CD4-positive, alpha-beta T cell (primary cell): ENCODE data around the gene METTL22. TPM values are rescaled to one million over a fixed set of nuclear protein-coding genes. Genes with fewer than 3 reads are reported as not detected.

Experiments
- ATAC-seq: fragments of 200-7000 bp; cut with Tn5 transposase; one replicate; pipeline ENCODE4 v1.10.0; 2022; ENCODE audit warnings: mild to moderate bottlenecking; ENCODE audit not compliant: poor library complexity
- CTCF ChIA-PET: fragments of 350-600 bp; sonication (Branson Sonifier 250); formaldehyde crosslinking; loops from one replicate; lab custom pipeline; 2021; ENCODE audit warnings: antibody characterized with exemption, inconsistent platforms; lab: Charles Lee
- POLR2A ChIA-PET: fragments of 350-600 bp; sonication (Branson Sonifier 250); formaldehyde crosslinking; loops from one replicate; lab custom pipeline; 2021; ENCODE audit warnings: antibody characterized with exemption, inconsistent platforms; lab: Charles Lee
- DNase-seq, 14 experiments: peaks; one replicate each; pipeline ENCODE4 v3.0.0-alpha.2; 2013 to 2020; ENCODE audit warnings: mixed read lengths in 2 of 14
- H3K27ac ChIP-seq, 2 donors: one replicate each; pipeline versions ENCODE4 v1.5.1 to v1.7.0; 2013; ENCODE audit warnings: low read length in 2 of 2, low read depth in 1 of 2, mild to moderate bottlenecking in 1 of 2
- H3K27me3 ChIP-seq, 2 experiments: 1 replicate in 1 of 2; 2 replicates in 1 of 2; pipeline versions ENCODE4 v1.6.1 to v1.7.0; 2013; ENCODE audit warnings: low read length in 2 of 2, control low read depth in 1 of 2, mild to moderate bottlenecking in 1 of 2, moderate library complexity in 1 of 2; ENCODE audit not compliant: insufficient read depth in 2 of 2, control insufficient read depth in 1 of 2
- H3K36me3 ChIP-seq: one replicate; pipeline ENCODE4 v1.6.1; 2013; ENCODE audit warnings: low read length, control low read depth; ENCODE audit not compliant: insufficient read depth
- H3K4me1 ChIP-seq: one replicate; pipeline ENCODE4 v1.6.1; 2013; ENCODE audit warnings: low read length, control low read depth; ENCODE audit not compliant: insufficient read depth
- H3K4me3 ChIP-seq: one replicate; pipeline ENCODE4 v1.5.1; 2013; ENCODE audit warnings: mild to moderate bottlenecking, low read length, moderate library complexity
- H3K9me3 ChIP-seq, 2 experiments: 1 replicate in 1 of 2; 2 replicates in 1 of 2; pipeline versions ENCODE4 v1.6.1 to v1.7.0; 2013; ENCODE audit warnings: low read length in 2 of 2, mild to moderate bottlenecking in 2 of 2, control low read depth in 1 of 2, moderate library complexity in 1 of 2; ENCODE audit not compliant: control insufficient read depth in 1 of 2, insufficient read depth in 1 of 2
- H3K27ac Mint-ChIP-seq: one replicate; pipeline ENCODE4 v1.8.0; 2020; ENCODE audit warnings: mixed read lengths
- H3K27me3 Mint-ChIP-seq: one replicate; pipeline ENCODE4 v1.8.0; 2021; ENCODE audit warnings: mixed read lengths
- H3K36me3 Mint-ChIP-seq: one replicate; pipeline ENCODE4 v1.8.0; 2021; ENCODE audit warnings: low read depth, mixed read lengths
- H3K4me1 Mint-ChIP-seq: one replicate; pipeline ENCODE4 v1.8.0; 2021; ENCODE audit warnings: low read depth, mixed read lengths
- H3K4me3 Mint-ChIP-seq: one replicate; pipeline ENCODE4 v1.8.0; 2020; ENCODE audit warnings: mild to moderate bottlenecking, mixed read lengths
- H3K9me3 Mint-ChIP-seq: one replicate; pipeline ENCODE4 v1.8.0; 2020; ENCODE audit warnings: mixed read lengths
- CTCF ChIP-seq: fragments of 200-600 bp; IDR thresholded peaks from one replicate; pipeline ENCODE4 v1.8.0; 2022; ENCODE audit warnings: antibody characterized with exemption, mild to moderate bottlenecking
- intact Hi-C, 2 experiments: fragments of 100-400 bp; cut with DNase I in 1 of 2; cut with micrococcal nuclease in 1 of 2; formaldehyde crosslinking; loops; one replicate each; pipeline versions ENCODE4 v1.15.1 to v1.9.0; 2023 to 2025; cut with DNase I, micrococcal nuclease
- polyA plus RNA-seq, 2 donors: library from polyadenylated mRNA; unstranded; fragments of 120-200 nt; gene quantifications; one replicate each; pipeline ENCODE4 v1.2.1, GENCODE V29; 2013
- total RNA-seq, 174 experiments: library from RNA in 2 of 174; stranded (reverse) in 2 of 174; gene quantifications; one replicate each; pipeline ENCODE4 v1.2.3 and lab custom pipeline; 2021 to 2026

METTL22 gene, protein sequence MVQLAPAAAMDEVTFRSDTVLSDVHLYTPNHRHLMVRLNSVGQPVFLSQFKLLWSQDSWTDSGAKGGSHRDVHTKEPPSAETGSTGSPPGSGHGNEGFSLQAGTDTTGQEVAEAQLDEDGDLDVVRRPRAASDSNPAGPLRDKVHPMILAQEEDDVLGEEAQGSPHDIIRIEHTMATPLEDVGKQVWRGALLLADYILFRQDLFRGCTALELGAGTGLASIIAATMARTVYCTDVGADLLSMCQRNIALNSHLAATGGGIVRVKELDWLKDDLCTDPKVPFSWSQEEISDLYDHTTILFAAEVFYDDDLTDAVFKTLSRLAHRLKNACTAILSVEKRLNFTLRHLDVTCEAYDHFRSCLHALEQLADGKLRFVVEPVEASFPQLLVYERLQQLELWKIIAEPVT
- total RNA-seq (10 to 100 TPM; 23.2 to 26.5 TPM), total RNA-seq (lab: John Stamatoyannopoulos, UW) (10.5 to 43.2 (median 18.9) reads per million in 172 experiments)
- polyA plus RNA-seq (2013, experiment 1 of 2) = 12.8 TPM
- 18.0 TPM for polyA plus RNA-seq (2013, experiment 2 of 2)

DNA sequence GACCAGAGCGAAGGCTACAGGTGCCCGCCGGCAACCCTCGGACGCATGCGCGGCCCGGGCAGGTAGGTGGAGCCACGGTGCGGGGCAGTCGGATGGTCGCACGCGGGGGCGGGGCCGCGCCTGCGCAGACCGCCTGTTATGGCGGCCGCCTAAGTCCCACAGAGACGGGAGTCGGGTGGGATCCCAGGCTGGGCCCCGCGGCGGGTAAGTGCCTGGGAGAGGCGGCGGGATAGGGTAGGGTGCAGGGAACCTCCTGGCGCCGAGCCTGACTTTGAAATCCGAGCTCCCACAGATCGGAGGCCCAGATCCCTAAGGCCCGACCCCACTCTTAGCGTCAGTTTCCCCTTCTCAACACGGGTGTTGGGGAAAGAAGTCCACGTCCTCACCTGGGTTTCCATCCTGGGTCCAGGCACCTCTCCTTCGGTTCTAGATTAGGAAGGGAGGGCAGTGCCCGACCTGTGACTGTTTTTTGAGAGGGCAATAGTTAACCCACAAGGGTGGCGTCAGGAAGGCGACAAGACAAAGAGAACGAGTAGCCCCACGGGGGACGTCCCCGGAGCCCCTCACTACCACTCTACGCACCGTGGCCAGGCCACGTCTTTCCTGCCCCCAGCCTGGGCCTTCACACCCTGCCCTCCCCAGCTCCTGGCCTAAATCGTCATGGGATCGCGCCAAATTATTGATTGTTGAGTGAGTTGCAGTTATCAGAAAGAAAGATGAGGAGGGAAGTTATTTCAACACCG, at the start of gene METTL22:
Gene METTL22 (plus strand): TSS at position 127 of the 743 bp plus-strand sequence. CDS start 3,968 bp downstream, outside the sequence.
- Histone ChIP-seq H3K27ac (peak within 1 kb of the TSS; percentile 33 to 72), H3K9me3 (no peaks in the 10 kb centered on the region), H3K4me3 (peak within 1 kb of the TSS; percentile 100), H3K27me3 (no peaks in the 10 kb centered on the region), H3K4me1 (peaks cover 20% of the 10 kb centered on the region), H3K36me3 (peaks cover 12% of the 10 kb centered on the region)
- Mint-ChIP-seq H3K27me3 (peaks cover 10% of the 10 kb centered on the region), H3K27ac (peak within 1 kb of the TSS; percentile 84), H3K4me3 (peak within 1 kb of the TSS; percentile 94), H3K9me3 (no peaks in the 10 kb centered on the region), H3K4me1 (peaks cover 22% of the 10 kb centered on the region), H3K36me3 (peaks cover 23% of the 10 kb centered on the region)
- ATAC-seq (peak; percentile 98), DNase-seq (peak; percentile 83 to 97 (median 90))
- intact Hi-C loops = loop anchor here (2.0 to 5.0 kb wide), 4 partner anchors 53 to 343 kb away; partner anchors contain the start of genes ABAT (in 1 of the 2), PMM2 (in 1 of the 2) and TMEM186 (in 1 of the 2)
- no peak for TF ChIP-seq CTCF
- ChIA-PET POLR2A (interaction anchor here (1.4 kb wide), 1 partner anchor 470 kb away, joined by 4 read pairs; the partner anchor contains the start of gene HAPSTR1), CTCF (no interaction called here)

GRCh38 chr16:8572063-8572918, 49.2 kb upstream of the METTL22 start:
- no peak overlapping the region for H3K4me3 ChIP-seq
- no peaks in the 10 kb centered on the region for H3K36me3 ChIP-seq
- no peaks in the 10 kb centered on the region for H3K9me3 Mint-ChIP-seq
- TF ChIP-seq CTCF = no peak
- H3K27me3 Mint-ChIP-seq = peaks cover 71% of the 10 kb centered on the region
- H3K27me3 ChIP-seq = peaks cover 2 to 9% of the 10 kb centered on the region in 2 experiments
- POLR2A ChIA-PET = no interaction called here
- CTCF ChIA-PET = interaction anchor here (1.5 kb wide), 1 partner anchor 308 kb away, joined by 4 read pairs; no protein-coding TSS in a partner anchor
- H3K4me3 Mint-ChIP-seq = no peak overlapping the region
- H3K27ac ChIP-seq = no peak overlapping the region
- peaks cover 9% of the 10 kb centered on the region for H3K4me1 ChIP-seq
- no peak overlapping the region for H3K27ac Mint-ChIP-seq
- no peak for DNase-seq
- no peak for ATAC-seq
- H3K4me1 Mint-ChIP-seq = peaks cover 10% of the 10 kb centered on the region
- intact Hi-C loops = no loop called here
- H3K36me3 Mint-ChIP-seq = no peaks in the 10 kb centered on the region
- H3K9me3 ChIP-seq = peaks cover 0 to 5% of the 10 kb centered on the region in 2 experiments
